Measurements from ENCODE around the gene PLPP1.

The PLPP1 gene

GRCh38 chr5:55393501-55394175 is 141.1 kb downstream of the PLPP1 start:
- TF ChIP-seq SPI1 (IDR thresholded peaks at IDR 0.05; ENCODE audit: borderline replicate concordance, low read depth) (no peak), POLR2AphosphoS5 (IDR thresholded peaks at IDR 0.05; ENCODE audit: low read depth) (no peak), GABPA (IDR thresholded peaks at IDR 0.05; ENCODE audit: low read depth) (no peak)
- TF ChIP-seq, protein P1, sequence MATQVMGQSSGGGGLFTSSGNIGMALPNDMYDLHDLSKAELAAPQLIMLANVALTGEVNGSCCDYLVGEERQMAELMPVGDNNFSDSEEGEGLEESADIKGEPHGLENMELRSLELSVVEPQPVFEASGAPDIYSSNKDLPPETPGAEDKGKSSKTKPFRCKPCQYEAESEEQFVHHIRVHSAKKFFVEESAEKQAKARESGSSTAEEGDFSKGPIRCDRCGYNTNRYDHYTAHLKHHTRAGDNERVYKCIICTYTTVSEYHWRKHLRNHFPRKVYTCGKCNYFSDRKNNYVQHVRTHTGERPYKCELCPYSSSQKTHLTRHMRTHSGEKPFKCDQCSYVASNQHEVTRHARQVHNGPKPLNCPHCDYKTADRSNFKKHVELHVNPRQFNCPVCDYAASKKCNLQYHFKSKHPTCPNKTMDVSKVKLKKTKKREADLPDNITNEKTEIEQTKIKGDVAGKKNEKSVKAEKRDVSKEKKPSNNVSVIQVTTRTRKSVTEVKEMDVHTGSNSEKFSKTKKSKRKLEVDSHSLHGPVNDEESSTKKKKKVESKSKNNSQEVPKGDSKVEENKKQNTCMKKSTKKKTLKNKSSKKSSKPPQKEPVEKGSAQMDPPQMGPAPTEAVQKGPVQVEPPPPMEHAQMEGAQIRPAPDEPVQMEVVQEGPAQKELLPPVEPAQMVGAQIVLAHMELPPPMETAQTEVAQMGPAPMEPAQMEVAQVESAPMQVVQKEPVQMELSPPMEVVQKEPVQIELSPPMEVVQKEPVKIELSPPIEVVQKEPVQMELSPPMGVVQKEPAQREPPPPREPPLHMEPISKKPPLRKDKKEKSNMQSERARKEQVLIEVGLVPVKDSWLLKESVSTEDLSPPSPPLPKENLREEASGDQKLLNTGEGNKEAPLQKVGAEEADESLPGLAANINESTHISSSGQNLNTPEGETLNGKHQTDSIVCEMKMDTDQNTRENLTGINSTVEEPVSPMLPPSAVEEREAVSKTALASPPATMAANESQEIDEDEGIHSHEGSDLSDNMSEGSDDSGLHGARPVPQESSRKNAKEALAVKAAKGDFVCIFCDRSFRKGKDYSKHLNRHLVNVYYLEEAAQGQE (IDR thresholded peaks at IDR 0.05; ENCODE audit: insufficient replicate concordance, low read depth), result no peak
- TF ChIP-seq, protein P2, sequence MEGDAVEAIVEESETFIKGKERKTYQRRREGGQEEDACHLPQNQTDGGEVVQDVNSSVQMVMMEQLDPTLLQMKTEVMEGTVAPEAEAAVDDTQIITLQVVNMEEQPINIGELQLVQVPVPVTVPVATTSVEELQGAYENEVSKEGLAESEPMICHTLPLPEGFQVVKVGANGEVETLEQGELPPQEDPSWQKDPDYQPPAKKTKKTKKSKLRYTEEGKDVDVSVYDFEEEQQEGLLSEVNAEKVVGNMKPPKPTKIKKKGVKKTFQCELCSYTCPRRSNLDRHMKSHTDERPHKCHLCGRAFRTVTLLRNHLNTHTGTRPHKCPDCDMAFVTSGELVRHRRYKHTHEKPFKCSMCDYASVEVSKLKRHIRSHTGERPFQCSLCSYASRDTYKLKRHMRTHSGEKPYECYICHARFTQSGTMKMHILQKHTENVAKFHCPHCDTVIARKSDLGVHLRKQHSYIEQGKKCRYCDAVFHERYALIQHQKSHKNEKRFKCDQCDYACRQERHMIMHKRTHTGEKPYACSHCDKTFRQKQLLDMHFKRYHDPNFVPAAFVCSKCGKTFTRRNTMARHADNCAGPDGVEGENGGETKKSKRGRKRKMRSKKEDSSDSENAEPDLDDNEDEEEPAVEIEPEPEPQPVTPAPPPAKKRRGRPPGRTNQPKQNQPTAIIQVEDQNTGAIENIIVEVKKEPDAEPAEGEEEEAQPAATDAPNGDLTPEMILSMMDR (IDR thresholded peaks at IDR 0.05; ENCODE audit: insufficient read depth, low read length), result no peak
- no peak for DNase-seq (ENCODE audit: low read depth in 1 of 2, low spot score in 1 of 2)
- Histone ChIP-seq H3K4me3 (replicated peaks; ENCODE audit: insufficient read depth, low read length) (no peak overlapping the region), H3K27ac (replicated peaks) (no peak overlapping the region), H3K27me3 (ENCODE audit: insufficient read depth, poor library complexity, severe bottlenecking) (no peaks in the 10 kb centered on the region)

DNA sequence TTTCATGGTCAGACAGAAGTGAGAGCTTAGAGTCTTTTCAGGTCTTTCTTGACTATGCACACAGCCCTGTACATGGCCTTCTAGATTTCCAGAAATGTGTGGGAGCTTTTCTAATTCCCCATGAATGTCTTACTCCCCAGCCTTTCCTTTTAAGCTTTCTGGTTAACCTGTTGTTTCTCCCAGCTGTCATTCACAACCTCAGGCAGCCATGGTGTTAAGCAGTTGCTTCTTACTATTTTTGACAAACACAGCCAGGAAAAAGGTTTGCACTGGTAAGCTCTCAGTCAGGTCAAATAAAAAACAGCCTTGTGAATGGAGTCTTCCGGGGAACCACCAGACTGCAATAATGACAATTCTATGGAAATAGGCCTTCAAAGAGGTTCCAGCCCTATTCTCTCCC is 142.1 kb downstream of the PLPP1 start:
- TF ChIP-seq SPI1 (IDR thresholded peaks at IDR 0.05; ENCODE audit: borderline replicate concordance, low read depth) (no peak), GABPA (IDR thresholded peaks at IDR 0.05; ENCODE audit: low read depth) (no peak), POLR2AphosphoS5 (IDR thresholded peaks at IDR 0.05; ENCODE audit: low read depth) (no peak)
- TF ChIP-seq, protein P1 (IDR thresholded peaks at IDR 0.05; ENCODE audit: insufficient replicate concordance, low read depth), result no peak
- TF ChIP-seq, protein P2 (IDR thresholded peaks at IDR 0.05; ENCODE audit: insufficient read depth, low read length), result no peak
- no peaks in the 10 kb centered on the region for H3K27me3 ChIP-seq (ENCODE audit: insufficient read depth, poor library complexity, severe bottlenecking)

DNA sequence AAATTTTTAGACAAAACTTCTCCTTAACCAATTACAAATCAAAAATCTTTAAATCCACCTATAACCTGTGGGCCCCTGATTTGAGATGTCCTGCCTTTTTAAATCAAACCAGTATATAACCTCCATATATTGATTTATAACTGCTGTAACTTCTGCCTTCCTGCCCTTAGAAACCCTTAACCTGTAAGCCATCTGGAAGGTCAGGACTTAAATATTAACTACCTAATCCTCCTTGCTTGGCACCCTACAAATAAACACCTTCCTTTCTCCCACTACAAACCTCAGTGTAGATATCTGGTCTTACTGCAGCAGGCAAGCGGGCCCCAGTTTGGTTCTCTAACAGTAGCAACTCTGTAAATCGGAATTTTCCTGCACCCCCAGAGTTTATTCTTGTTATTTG is 143.1 kb downstream of the PLPP1 start:
- TF ChIP-seq, protein P2 (IDR thresholded peaks at IDR 0.05; ENCODE audit: insufficient read depth, low read length), result no peak
- TF ChIP-seq GABPA (IDR thresholded peaks at IDR 0.05; ENCODE audit: low read depth) (no peak), SPI1 (IDR thresholded peaks at IDR 0.05; ENCODE audit: borderline replicate concordance, low read depth) (no peak), POLR2AphosphoS5 (IDR thresholded peaks at IDR 0.05; ENCODE audit: low read depth) (no peak)
- TF ChIP-seq, protein P1 (IDR thresholded peaks at IDR 0.05; ENCODE audit: insufficient replicate concordance, low read depth), result no peak
- no peaks in the 10 kb centered on the region for H3K27me3 ChIP-seq (ENCODE audit: insufficient read depth, poor library complexity, severe bottlenecking)
- no peak overlapping the region for H3K4me3 ChIP-seq (replicated peaks; ENCODE audit: insufficient read depth, low read length)
- H3K27ac ChIP-seq (replicated peaks), result no peak overlapping the region
- DNase-seq (ENCODE audit: low read depth in 1 of 2, low spot score in 1 of 2), result no peak

More for the DNA sequence above, 142.1 kb downstream of the PLPP1 start:
- no peak for DNase-seq (ENCODE audit: low read depth in 1 of 2, low spot score in 1 of 2)
- Histone ChIP-seq H3K27ac (replicated peaks) (no peak overlapping the region), H3K4me3 (replicated peaks; ENCODE audit: insufficient read depth, low read length) (no peak overlapping the region)
